A549 (cell line): ENCODE measurements around the gene LCN9.

Source experiments
- BHLHE40 ChIP-seq: IDR thresholded peaks from 2 replicates; pipeline ENCODE4 v1.6.1; 2012; ENCODE audit warnings: low read depth, low read length, inconsistent platforms
- EP300 ChIP-seq, 2 experiments: fragments of >200 bp; sonication (Bioruptor Twin); formaldehyde crosslinking; IDR thresholded peaks; 2 replicates in 1 of 2; 3 replicates in 1 of 2; pipeline ENCODE4 v1.6.1; 2016 to 2017
- ESRRA ChIP-seq: fragments of 150-350 bp; IDR thresholded peaks from 2 replicates; pipeline ENCODE4 v1.6.1; 2014; ENCODE audit warnings: mild to moderate bottlenecking, low read length, borderline replicate concordance
- HDAC2 ChIP-seq: fragments of 200-600 bp; sonication (generic); IDR thresholded peaks from 2 replicates; pipeline ENCODE4 v1.6.1; 2016
- HEYL ChIP-seq: fragments of 250-450 bp; sonication (Bioruptor Pico); IDR thresholded peaks from 2 replicates; pipeline ENCODE4 v1.8.0; 2021; ENCODE audit warnings: mild to moderate bottlenecking, moderate library complexity
- JUN ChIP-seq, 2 experiments: fragments of >200 bp; sonication (Bioruptor Twin); formaldehyde crosslinking; IDR thresholded peaks; 2 replicates in 1 of 2; 3 replicates in 1 of 2; pipeline ENCODE4 v1.6.1; 2016 to 2017
- POLR2AphosphoS2 ChIP-seq: conservative IDR thresholded peaks from 2 replicates; pipeline ENCODE4 v1.6.1; 2012; ENCODE audit warnings: low read length, improper control_type of control experiment, inconsistent platforms
- RAD21 ChIP-seq, 2 experiments: fragments of >200 bp in 1 of 2; sonication (Bioruptor Twin) in 1 of 2; formaldehyde crosslinking in 1 of 2; IDR thresholded peaks in 1 of 2; conservative IDR thresholded peaks in 1 of 2; 2 replicates in 1 of 2; 3 replicates in 1 of 2; pipeline ENCODE4 v1.6.1; 2012 to 2018; ENCODE audit warnings: inconsistent platforms in 1 of 2
- RARB ChIP-seq: fragments of 250-450 bp; sonication (Bioruptor Pico); IDR thresholded peaks from 2 replicates; pipeline ENCODE4 v1.8.0; 2021; ENCODE audit warnings: mild to moderate bottlenecking, moderate library complexity
- RFX5 ChIP-seq: fragments of 450-650 bp; IDR thresholded peaks from 2 replicates; pipeline ENCODE4 v1.7.1; 2014; ENCODE audit warnings: antibody characterized with exemption, mild to moderate bottlenecking, moderate library complexity
- ZNF302 ChIP-seq: fragments of 250-450 bp; sonication (Bioruptor Pico); IDR thresholded peaks from 2 replicates; pipeline ENCODE4 v1.9.0; 2021; ENCODE audit warnings: inconsistent platforms, mild to moderate bottlenecking, moderate library complexity
- TF ChIP-seq, protein P1 (sequence below): fragments of >200 bp; sonication (Bioruptor Twin); formaldehyde crosslinking; IDR thresholded peaks from 3 replicates; pipeline ENCODE4 v1.5.1; 2016

DNA sequence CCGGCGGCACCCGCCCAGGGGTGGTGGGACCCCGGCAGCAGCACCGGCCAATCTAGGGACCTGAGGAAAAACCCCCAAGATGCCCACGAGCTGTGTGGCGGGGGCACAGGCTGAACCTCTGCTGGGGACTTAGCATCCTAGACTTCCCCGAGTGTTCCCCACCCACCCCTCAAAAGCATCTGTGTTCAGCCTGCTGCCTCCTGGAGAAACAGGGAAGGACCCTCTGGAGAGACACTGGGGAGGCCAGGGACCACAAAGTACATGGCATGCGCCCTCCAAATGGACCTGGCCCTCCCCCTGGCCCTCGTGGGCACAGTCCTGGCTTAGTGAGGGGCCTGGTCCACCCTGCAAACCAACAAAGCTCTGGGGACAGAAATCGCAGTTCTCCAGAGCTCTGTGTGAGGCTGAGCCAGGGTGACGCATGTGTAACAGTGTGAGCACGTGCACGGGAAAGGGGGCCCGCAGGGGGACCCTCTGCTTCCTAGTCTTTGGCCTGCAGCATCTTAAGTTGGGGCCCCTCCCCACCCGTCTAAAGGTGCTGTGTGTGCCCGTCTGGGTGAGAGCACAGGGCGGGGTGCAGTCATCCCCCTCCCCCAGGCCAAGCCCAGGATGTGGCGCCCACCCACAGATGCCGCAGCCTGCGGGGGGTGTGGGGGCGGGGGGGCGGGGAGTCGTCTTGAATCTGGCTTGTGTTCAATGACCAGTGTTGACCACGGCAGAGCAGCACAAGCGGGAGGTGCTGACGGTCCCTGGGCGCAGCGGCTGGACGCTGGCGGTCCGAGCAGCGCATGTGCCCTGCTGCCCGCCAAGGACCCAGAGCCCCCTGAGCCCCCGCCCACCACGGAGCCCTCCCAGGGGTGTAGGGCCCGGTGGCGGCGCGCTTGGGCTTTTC lies 38.2 kb downstream of the LCN9 start:
- no peak for TF ChIP-seq HDAC2
- no peak for TF ChIP-seq RAD21 (conservative IDR thresholded peaks at IDR 0.05 in 1 of 2, IDR thresholded peaks at IDR 0.05 in 1 of 2)
- TF ChIP-seq, protein P1, sequence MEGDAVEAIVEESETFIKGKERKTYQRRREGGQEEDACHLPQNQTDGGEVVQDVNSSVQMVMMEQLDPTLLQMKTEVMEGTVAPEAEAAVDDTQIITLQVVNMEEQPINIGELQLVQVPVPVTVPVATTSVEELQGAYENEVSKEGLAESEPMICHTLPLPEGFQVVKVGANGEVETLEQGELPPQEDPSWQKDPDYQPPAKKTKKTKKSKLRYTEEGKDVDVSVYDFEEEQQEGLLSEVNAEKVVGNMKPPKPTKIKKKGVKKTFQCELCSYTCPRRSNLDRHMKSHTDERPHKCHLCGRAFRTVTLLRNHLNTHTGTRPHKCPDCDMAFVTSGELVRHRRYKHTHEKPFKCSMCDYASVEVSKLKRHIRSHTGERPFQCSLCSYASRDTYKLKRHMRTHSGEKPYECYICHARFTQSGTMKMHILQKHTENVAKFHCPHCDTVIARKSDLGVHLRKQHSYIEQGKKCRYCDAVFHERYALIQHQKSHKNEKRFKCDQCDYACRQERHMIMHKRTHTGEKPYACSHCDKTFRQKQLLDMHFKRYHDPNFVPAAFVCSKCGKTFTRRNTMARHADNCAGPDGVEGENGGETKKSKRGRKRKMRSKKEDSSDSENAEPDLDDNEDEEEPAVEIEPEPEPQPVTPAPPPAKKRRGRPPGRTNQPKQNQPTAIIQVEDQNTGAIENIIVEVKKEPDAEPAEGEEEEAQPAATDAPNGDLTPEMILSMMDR = no peak
- TF ChIP-seq BHLHE40 = no peak
- no peak for TF ChIP-seq EP300 (IDR thresholded peaks at IDR 0.05)
- TF ChIP-seq ESRRA = no peak
- TF ChIP-seq POLR2AphosphoS2 = no peak
- TF ChIP-seq RFX5 = no peak
- TF ChIP-seq HEYL (CRISPR knock-in tag) = no peak
- TF ChIP-seq RARB (CRISPR knock-in tag) = no peak
- no peak for TF ChIP-seq JUN (IDR thresholded peaks at IDR 0.05)
- TF ChIP-seq ZNF302 (CRISPR knock-in tag) = no peak
